Liver (tissue), 9 donors: ENCODE data around the gene GTF2IRD1. TPM values are rescaled to one million over a fixed set of nuclear protein-coding genes. Genes with fewer than 3 reads are reported as not detected.

Source experiments
- DNase-seq: peaks from one replicate; pipeline ENCODE4 v3.0.0-alpha.2; 2017; ENCODE audit warnings: low spot score
- H3K27ac ChIP-seq, 2 donors: one replicate each; pipeline ENCODE4 v1.7.0; 2013; ENCODE audit warnings: inconsistent platforms in 2 of 2, low read length in 2 of 2, control low read depth in 1 of 2, low read depth in 1 of 2, mild to moderate bottlenecking in 1 of 2
- H3K27me3 ChIP-seq, 4 donors: one replicate each; pipeline versions ENCODE4 v1.6.1 to v1.7.0; 2013; ENCODE audit warnings: low read length in 3 of 4, inconsistent platforms in 1 of 4, mild to moderate bottlenecking in 1 of 4, moderate library complexity in 1 of 4; ENCODE audit not compliant: control insufficient read depth in 4 of 4, insufficient read depth in 4 of 4
- H3K36me3 ChIP-seq, 4 donors: one replicate each; pipeline versions ENCODE4 v1.6.1 to v1.7.0; 2013; ENCODE audit warnings: low read length in 3 of 4, mild to moderate bottlenecking in 3 of 4, low read depth in 1 of 4, moderate library complexity in 1 of 4; ENCODE audit not compliant: control insufficient read depth in 4 of 4, insufficient read depth in 3 of 4
- H3K4me1 ChIP-seq, 4 donors: one replicate each; pipeline versions ENCODE4 v1.6.1 to v1.7.0; 2013; ENCODE audit warnings: low read length in 3 of 4, mild to moderate bottlenecking in 3 of 4, moderate library complexity in 1 of 4; ENCODE audit not compliant: control insufficient read depth in 4 of 4, insufficient read depth in 4 of 4
- H3K4me3 ChIP-seq, 3 donors: one replicate each; pipeline versions ENCODE4 v1.6.1 to v1.7.0; 2013; ENCODE audit warnings: low read length in 3 of 3, control low read depth in 1 of 3, low read depth in 1 of 3, mild to moderate bottlenecking in 1 of 3
- H3K9ac ChIP-seq, 2 donors: one replicate each; pipeline ENCODE4 v1.7.0; 2013; ENCODE audit warnings: low read length in 2 of 2, mild to moderate bottlenecking in 2 of 2, moderate library complexity in 2 of 2, control low read depth in 1 of 2, low read depth in 1 of 2
- H3K9me3 ChIP-seq, 4 donors: one replicate each; pipeline versions ENCODE4 v1.6.1 to v1.7.0; 2013; ENCODE audit warnings: low read length in 3 of 4; ENCODE audit not compliant: control insufficient read depth in 4 of 4
- CTCF ChIP-seq: fragments of 150-350 bp; IDR thresholded peaks from 2 replicates; pipeline ENCODE4 v1.5.1; 2017; ENCODE audit warnings: improper control_type of control experiment, low read depth, low read length; ENCODE audit not compliant: missing input control
- EGR1 ChIP-seq, 2 donors: IDR thresholded peaks; 2 replicates each; pipeline ENCODE4 v1.6.1; 2016 to 2018; ENCODE audit warnings: antibody characterized with exemption in 2 of 2, low read depth in 2 of 2
- FOXA1 ChIP-seq: IDR thresholded peaks from 2 replicates; pipeline ENCODE4 v1.6.1; 2016; ENCODE audit warnings: antibody characterized with exemption
- FOXA2 ChIP-seq: IDR thresholded peaks from 2 replicates; pipeline ENCODE4 v1.6.1; 2016; ENCODE audit warnings: antibody characterized with exemption
- GABPA ChIP-seq, 2 donors: IDR thresholded peaks in 1 of 2; conservative IDR thresholded peaks in 1 of 2; 2 replicates each; pipeline ENCODE4 v1.6.1; 2016; ENCODE audit warnings: antibody characterized with exemption in 2 of 2, mild to moderate bottlenecking in 1 of 2, moderate library complexity in 1 of 2
- HNF4A ChIP-seq, 2 donors: conservative IDR thresholded peaks; 2 replicates each; pipeline ENCODE4 v1.6.1; 2016; ENCODE audit warnings: antibody characterized with exemption in 2 of 2, mild to moderate bottlenecking in 2 of 2
- HNF4G ChIP-seq: IDR thresholded peaks from 2 replicates; pipeline ENCODE4 v1.6.1; 2016; ENCODE audit warnings: antibody characterized with exemption
- JUND ChIP-seq, 2 donors: IDR thresholded peaks; 2 replicates each; pipeline ENCODE4 v1.6.1; 2016; ENCODE audit warnings: antibody characterized with exemption in 2 of 2
- MAX ChIP-seq: IDR thresholded peaks from 2 replicates; pipeline ENCODE4 v1.6.1; 2016; ENCODE audit warnings: antibody characterized with exemption
- NR2F2 ChIP-seq: IDR thresholded peaks from 2 replicates; pipeline ENCODE4 v1.6.1; 2016; ENCODE audit warnings: antibody characterized with exemption
- RAD21 ChIP-seq, 2 donors: IDR thresholded peaks; 2 replicates each; pipeline ENCODE4 v1.6.1; 2016; ENCODE audit warnings: antibody characterized with exemption in 2 of 2, mild to moderate bottlenecking in 2 of 2
- REST ChIP-seq: IDR thresholded peaks from 2 replicates; pipeline ENCODE4 v1.6.1; 2016; ENCODE audit warnings: antibody characterized with exemption, mild to moderate bottlenecking
- RXRA ChIP-seq, 2 donors: IDR thresholded peaks; 2 replicates each; pipeline ENCODE4 v1.6.1; 2017 to 2018; ENCODE audit warnings: antibody characterized with exemption in 2 of 2, mild to moderate bottlenecking in 1 of 2
- SP1 ChIP-seq: IDR thresholded peaks from 2 replicates; pipeline ENCODE4 v1.6.1; 2018; ENCODE audit warnings: antibody characterized with exemption, mild to moderate bottlenecking
- TAF1 ChIP-seq: conservative IDR thresholded peaks from 2 replicates; pipeline ENCODE4 v1.6.1; 2016; ENCODE audit warnings: antibody characterized with exemption, mild to moderate bottlenecking
- YY1 ChIP-seq: IDR thresholded peaks from 2 replicates; pipeline ENCODE4 v1.6.1; 2016; ENCODE audit warnings: antibody characterized with exemption, mild to moderate bottlenecking
- ZBTB33 ChIP-seq: IDR thresholded peaks from 2 replicates; pipeline ENCODE4 v1.6.1; 2016; ENCODE audit warnings: antibody characterized with exemption
- WGBS: extraction: QIAGEN DNeasy Blood & Tissue Kit; methylation state at CpG from one replicate; pipeline ENCODE4 v1.1.7; 2013; 5-methylcytosine and 5-hydroxymethylcytosine counted together
- polyA plus RNA-seq, 2 donors: library from polyadenylated mRNA; stranded (reverse) in 1 of 2; unstranded in 1 of 2; fragments of 200-250 nt in 1 of 2; fragments of >200 nt in 1 of 2; fragmentation: Nextera tagmentation in 1 of 2; extraction: Ambion mirVana in 1 of 2; gene quantifications; one replicate each; pipeline versions ENCODE4 v1.2.1 to v1.2.3, GENCODE V29; 2013 to 2015
- total RNA-seq, 2 donors: library from RNA; depleted of rRNA; stranded (reverse); fragments of >200 nt; gene quantifications; one replicate each; pipeline ENCODE4 v1.2.3, GENCODE V29; 2014
- donor health status: healthy.
- donor health status: healthy.
- donor health status: healthy.
- donor health status: healthy.
- donor health status: healthy.

The GTF2IRD1 gene
- total and polyA plus RNA-seq, 4 donors, result 2.0 to 7.4 (median 3.3) TPM

- TF ChIP-seq ZBTB33, result no peak
- no peak for TF ChIP-seq TAF1
- TF ChIP-seq SP1, result no peak
- no peak for TF ChIP-seq CTCF
- TF ChIP-seq RAD21 (IDR thresholded peaks at IDR 0.05), result no peak
- no peak for TF ChIP-seq NR2F2
- no peak for TF ChIP-seq HNF4G
- Histone ChIP-seq H3K9ac (no peak overlapping the region), H3K36me3 (peaks cover 0 to 1% (median 0%) of the 10 kb centered on the region in 4 donors), H3K27ac (no peak overlapping the region), H3K27me3 (no peaks in the 10 kb centered on the region), H3K9me3 (no peaks in the 10 kb centered on the region), H3K4me3 (no peak overlapping the region), H3K4me1 (no peaks in the 10 kb centered on the region)
- DNase-seq, result no peak
- 92% methylated on average over 11 of the region's 11 CpGs for WGBS
Measured at GRCh38 chr7:74511345-74511744, 57.6 kb downstream of the GTF2IRD1 start.

- H3K36me3 ChIP-seq, result peaks cover 0 to 1% (median 0%) of the 10 kb centered on the region in 4 donors
- TF ChIP-seq CTCF (no peak), GABPA (IDR thresholded peaks at IDR 0.05 in 1 of 2, conservative IDR thresholded peaks at IDR 0.05 in 1 of 2) (no peak), HNF4A (conservative IDR thresholded peaks at IDR 0.05) (no peak), REST (no peak), RAD21 (IDR thresholded peaks at IDR 0.05) (no peak), MAX (no peak), YY1 (no peak), EGR1 (IDR thresholded peaks at IDR 0.05; ENCODE audit: low read depth in 2 of 2) (no peak), NR2F2 (no peak), JUND (IDR thresholded peaks at IDR 0.05) (no peak), RXRA (IDR thresholded peaks at IDR 0.05) (no peak), FOXA1 (no peak), TAF1 (no peak), FOXA2 (no peak)
- no peak overlapping the region for H3K27ac ChIP-seq
- H3K4me1 ChIP-seq, result no peaks in the 10 kb centered on the region
- 97% methylated on average over 18 of the region's 18 CpGs for WGBS
- no peaks in the 10 kb centered on the region for H3K27me3 ChIP-seq
- no peaks in the 10 kb centered on the region for H3K9me3 ChIP-seq
- H3K9ac ChIP-seq, result no peak overlapping the region
- no peak overlapping the region for H3K4me3 ChIP-seq
- DNase-seq, result no peak
Measured at GRCh38 chr7:74512762-74513161, 59.1 kb downstream of the GTF2IRD1 start.
